PC-9 (cell line): ENCODE measurements around the gene LLCFC1. TPM values are rescaled to one million over a fixed set of nuclear protein-coding genes. Genes with fewer than 3 reads are reported as not detected.

ENCODE experiments used
- BruUV-seq: library from RNA; stranded (reverse); fragments of 400-500 nt; replicated peaks from 2 replicates; lab custom pipeline; 2021; lab: Mats Ljungman, UMichigan
- CTCF ChIA-PET: fragments of 300-600 bp; sonication (Branson Sonifier 250); formaldehyde crosslinking; loops from one replicate; lab custom pipeline; 2022; ENCODE audit warnings: antibody characterized with exemption; lab: Charles Lee
- POLR2A ChIA-PET: fragments of 300-600 bp; sonication (Branson Sonifier 250); formaldehyde crosslinking; loops from one replicate; lab custom pipeline; 2022; ENCODE audit warnings: antibody characterized with exemption; ENCODE audit not compliant: unreplicated experiment; lab: Charles Lee
- DNase-seq, 2 experiments: peaks; one replicate each; pipeline versions ENCODE4 v3.0.0 to v3.0.0-alpha.2; 2015 to 2022; ENCODE audit warnings: mixed read lengths in 1 of 2
- H2AFZ ChIP-seq: fragments of 200-600 bp; sonication (generic); 2 replicates; pipeline ENCODE4 v1.8.1; 2017; ENCODE audit warnings: antibody characterized with exemption
- H3F3A ChIP-seq: fragments of 200-600 bp; sonication (generic); 2 replicates; pipeline ENCODE4 v1.8.1; 2017; ENCODE audit warnings: antibody characterized with exemption, mild to moderate bottlenecking, low read depth; ENCODE audit not compliant: insufficient read depth
- H3K27ac ChIP-seq: fragments of 200-600 bp; sonication (generic); 2 replicates; pipeline ENCODE4 v1.6.1; 2016; ENCODE audit warnings: mixed run types
- H3K27me3 ChIP-seq: fragments of 200-600 bp; sonication (generic); 2 replicates; pipeline ENCODE4 v1.6.1; 2016; ENCODE audit warnings: low read depth, mixed run types; ENCODE audit not compliant: insufficient read depth
- H3K36me3 ChIP-seq: fragments of 200-600 bp; sonication (generic); 2 replicates; pipeline ENCODE4 v1.6.1; 2016; ENCODE audit warnings: low read depth, mixed run types
- H3K4me1 ChIP-seq: fragments of 200-600 bp; sonication (generic); replicated peaks from 2 replicates; pipeline ENCODE4 v1.6.1; 2016; ENCODE audit warnings: mixed run types; ENCODE audit not compliant: insufficient read depth
- H3K4me2 ChIP-seq: fragments of 200-600 bp; sonication (generic); 2 replicates; pipeline ENCODE4 v1.6.1; 2017; ENCODE audit warnings: mixed run types
- H3K4me3 ChIP-seq: fragments of 200-600 bp; sonication (generic); 2 replicates; pipeline ENCODE4 v1.6.1; 2016; ENCODE audit warnings: mixed run types
- H3K79me2 ChIP-seq: fragments of 200-600 bp; sonication (generic); 2 replicates; pipeline ENCODE4 v1.6.1; 2017; ENCODE audit warnings: low read depth, mixed run types
- H3K9me2 ChIP-seq: fragments of 200-600 bp; sonication (generic); 2 replicates; pipeline ENCODE4 v1.8.1; 2017; ENCODE audit warnings: mild to moderate bottlenecking; ENCODE audit not compliant: insufficient read depth
- H3K9me3 ChIP-seq: fragments of 200-600 bp; sonication (generic); 2 replicates; pipeline ENCODE4 v1.8.1; 2016; ENCODE audit warnings: low read depth; ENCODE audit not compliant: insufficient read depth
- H4K20me1 ChIP-seq: fragments of 200-600 bp; sonication (generic); 2 replicates; pipeline ENCODE4 v1.8.1; 2017; ENCODE audit not compliant: insufficient read depth
- CTCF ChIP-seq: fragments of 200-600 bp; sonication (generic); conservative IDR thresholded peaks from 2 replicates; pipeline ENCODE4 v1.6.1; 2017; ENCODE audit warnings: mixed run types, antibody characterized with exemption, mild to moderate bottlenecking, moderate library complexity
- EZH2 ChIP-seq: fragments of 200-600 bp; sonication (generic); IDR thresholded peaks from 2 replicates; pipeline ENCODE4 v1.8.0; 2017; ENCODE audit warnings: antibody characterized with exemption, low read depth
- intact Hi-C: fragments of 100-400 bp; cut with micrococcal nuclease; formaldehyde crosslinking; loops from one replicate; pipeline ENCODE4 v1.10.0; 2022; ENCODE audit not compliant: unreplicated experiment
- total RNA-seq: library from RNA; stranded (reverse); gene quantifications from 2 replicates; pipeline ENCODE4 v1.2.3, GENCODE V29; 2021

Gene LLCFC1
- total RNA-seq, 1 experiment from 2014 or later: not detected

- ChIA-PET CTCF (no interaction called here), POLR2A (no interaction called here)
- Histone ChIP-seq H3K79me2 (no peaks in the 10 kb centered on the region), H3K9me3 (no peaks in the 10 kb centered on the region), H3F3A (no peaks in the 10 kb centered on the region), H4K20me1 (no peaks in the 10 kb centered on the region), H2AFZ (no peak overlapping the region), H3K9me2 (no peaks in the 10 kb centered on the region), H3K4me3 (no peak overlapping the region), H3K4me1 (no peaks in the 10 kb centered on the region), H3K36me3 (no peaks in the 10 kb centered on the region), H3K4me2 (no peak overlapping the region), H3K27me3 (no peaks in the 10 kb centered on the region), H3K27ac (no peak overlapping the region)
- no TSS peak for BruUV-seq
- intact Hi-C loops: no loop called here
- DNase-seq: no peak
- no peak for TF ChIP-seq CTCF
- no peak for TF ChIP-seq EZH2
These were observed 6.7 kb upstream of the LLCFC1 start for GRCh38 chr7:142932386-142933091.

GRCh38 chr7:142933092-142933475 is 6.2 kb upstream of the LLCFC1 start:
- BruUV-seq: no TSS peak
- H3K9me3 ChIP-seq: no peaks in the 10 kb centered on the region
- no peak overlapping the region for H2AFZ ChIP-seq
- H3K27me3 ChIP-seq: no peaks in the 10 kb centered on the region
- no peak for DNase-seq
- intact Hi-C loops: no loop called here
- no peak overlapping the region for H3K27ac ChIP-seq
- H4K20me1 ChIP-seq: no peaks in the 10 kb centered on the region
- CTCF ChIA-PET: no interaction called here
- POLR2A ChIA-PET: no interaction called here
- H3K79me2 ChIP-seq: no peaks in the 10 kb centered on the region
- no peaks in the 10 kb centered on the region for H3F3A ChIP-seq
- no peaks in the 10 kb centered on the region for H3K4me1 ChIP-seq
- H3K36me3 ChIP-seq: no peaks in the 10 kb centered on the region
- no peak overlapping the region for H3K4me3 ChIP-seq
- no peak for TF ChIP-seq EZH2
- TF ChIP-seq CTCF: no peak
- H3K4me2 ChIP-seq: no peak overlapping the region
- no peaks in the 10 kb centered on the region for H3K9me2 ChIP-seq

- H2AFZ ChIP-seq: no peak within 1 kb of the TSS
- no peaks in the 10 kb centered on the region for H3K27me3 ChIP-seq
- H3K4me3 ChIP-seq: no peak within 1 kb of the TSS
- CTCF ChIA-PET: no interaction called here
- DNase-seq: no peak
- no peaks in the 10 kb centered on the region for H3K9me2 ChIP-seq
- no peaks in the 10 kb centered on the region for H3K9me3 ChIP-seq
- POLR2A ChIA-PET: no interaction called here
- H3K4me1 ChIP-seq: no peaks in the 10 kb centered on the region
- no peak within 1 kb of the TSS for H3K27ac ChIP-seq
- no peaks in the 10 kb centered on the region for H3K36me3 ChIP-seq
- intact Hi-C loops: no loop called here
- no peak within 1 kb of the TSS for H3K4me2 ChIP-seq
- no peaks in the 10 kb centered on the region for H3F3A ChIP-seq
- no peak for TF ChIP-seq EZH2
- no peak for TF ChIP-seq CTCF
- BruUV-seq: no TSS peak
- no peaks in the 10 kb centered on the region for H3K79me2 ChIP-seq
- no peaks in the 10 kb centered on the region for H4K20me1 ChIP-seq
These were observed 5.7 kb upstream of the LLCFC1 start, which contains the start of gene TRPV5 for GRCh38 chr7:142933624-142934023. Gene TRPV5 (minus strand): TSS chr7:142933746. CDS start chr7:142933459, 287 bp downstream.
